Bladder microvascular endothelial cell (primary cell): ENCODE data around the gene OR7A17. TPM values are rescaled to one million over a fixed set of nuclear protein-coding genes. Genes with fewer than 3 reads are reported as not detected.

Experiments
- total RNA-seq: library from RNA; depleted of rRNA; stranded (reverse); fragments of >200 nt; gene quantifications from 2 replicates; pipeline ENCODE4 v1.2.3, GENCODE V29; 2014

OR7A17 gene
- 0.16 TPM in 1 of 2 replicates, not detected in the other for total RNA-seq

DNA sequence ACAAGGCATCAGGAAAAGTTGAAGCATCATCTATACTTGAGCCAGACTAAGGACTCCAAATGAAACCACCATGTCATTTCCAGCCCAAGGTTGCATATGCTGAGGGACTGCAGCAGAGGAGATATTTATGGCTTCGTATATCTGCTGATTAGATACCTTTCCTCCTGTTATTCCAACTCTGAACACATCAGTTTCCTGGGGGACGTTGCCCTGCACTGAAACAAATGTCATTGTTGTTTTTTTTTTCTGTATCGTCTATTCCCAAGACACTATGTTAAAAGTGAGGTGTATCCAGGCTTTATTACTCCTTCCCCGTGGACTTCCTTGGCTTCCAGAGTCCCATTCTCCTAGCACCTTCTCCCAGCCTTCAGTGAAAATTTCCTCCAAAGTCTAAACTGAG lies at the start of gene OR7A17:
Gene OR7A17, minus strand, starts transcription at position 101 of the 400 bp plus-strand sequence. CDS start 4,777 bp downstream, outside the sequence.

DNA sequence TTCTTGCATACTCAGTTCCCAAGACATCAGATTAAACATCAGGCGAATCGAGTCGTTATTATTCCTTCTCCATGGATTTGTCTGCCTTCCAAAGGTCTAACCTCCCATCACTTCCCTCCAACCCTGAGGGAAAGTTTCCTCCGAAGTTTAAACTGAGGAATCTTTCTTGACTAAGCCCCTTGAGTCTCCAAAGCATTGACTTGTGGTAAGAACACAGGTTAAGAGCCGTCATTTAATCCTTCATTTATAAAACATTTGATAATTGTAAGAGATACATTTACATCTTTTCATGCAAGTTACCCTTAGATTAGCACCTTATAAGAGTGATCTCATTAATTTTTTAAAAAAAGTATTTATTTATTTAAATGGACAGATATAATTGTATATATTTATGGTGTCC lies 37.1 kb downstream of the OR7A17 start, which contains the start of gene OR7A10:
Gene OR7A10, minus strand, starts transcription at position 101 of the 400 bp plus-strand sequence. CDS start 7,045 bp downstream, outside the sequence.

DNA sequence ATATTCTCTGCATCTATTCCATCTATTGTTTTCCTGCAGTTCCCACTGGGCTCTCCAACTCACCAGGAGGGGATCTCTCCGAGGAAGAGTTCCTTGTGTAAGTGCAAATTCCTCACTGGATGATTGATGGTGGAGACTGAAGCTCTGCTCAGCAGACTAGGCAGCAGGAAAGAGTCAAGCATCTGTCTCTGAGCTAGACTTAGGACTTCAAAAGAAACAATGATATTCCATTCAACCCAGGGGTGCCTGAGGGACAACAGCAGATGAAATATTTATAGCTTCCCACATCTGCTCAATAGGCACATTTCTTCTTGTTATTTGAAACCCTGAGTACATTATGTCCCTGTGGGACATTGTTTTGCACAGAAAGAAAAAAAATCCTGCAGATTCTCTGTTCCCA lies 50.9 kb downstream of the OR7A17 start, which contains the start of the genes OR7A5 and OR7C1:
Gene OR7A5, minus strand, starts transcription at position 175 of the 400 bp plus-strand sequence. CDS start 6,944 bp downstream, outside the sequence.
Gene OR7C1, minus strand, starts transcription at position 175 of the 400 bp plus-strand sequence. CDS start 35,049 bp downstream, outside the sequence.

Other genes starting within 250 kb of the OR7A17 start
- not detected in 2 replicates for gene ADGRE3, start 211.3 kb downstream of the OR7A17 start, total RNA-seq
- gene ZNF333, start 196.1 kb downstream of the OR7A17 start, total RNA-seq, result 5.7 and 15.8 TPM in 2 replicates
- 0.06 TPM in 1 of 2 replicates, not detected in the other for gene ADGRE2, start 107.6 kb downstream of the OR7A17 start, total RNA-seq
- not detected in 2 replicates for gene OR7A5, start 50.9 kb downstream of the OR7A17 start, total RNA-seq
- gene OR7C1, start 50.9 kb downstream of the OR7A17 start, total RNA-seq, result not detected in 2 replicates
- not detected in 2 replicates for gene OR7A10, start 37.2 kb downstream of the OR7A17 start, total RNA-seq
- not detected in 2 replicates for gene OR7C2, start 55.4 kb upstream of the OR7A17 start, total RNA-seq
- not detected in 2 replicates for gene SLC1A6, start 93.7 kb upstream of the OR7A17 start, total RNA-seq
- gene CASP14, start 163.3 kb upstream of the OR7A17 start, total RNA-seq, result not detected in 2 replicates
- gene OR1I1, start 196.1 kb upstream of the OR7A17 start, total RNA-seq, result not detected in 2 replicates
- gene SYDE1, start 221.3 kb upstream of the OR7A17 start, total RNA-seq, result 9.9 and 14.8 TPM in 2 replicates